K562 treated with DMSO at 1 percent for 12 hours (cell line): ENCODE results near the gene ARHGEF12. TPM values are rescaled to one million over a fixed set of nuclear protein-coding genes. Genes with fewer than 3 reads are reported as not detected.

ENCODE experiments used
- total RNA-seq: library from RNA; unstranded; fragments of 300-600 nt; gene quantifications from 2 replicates; pipeline ENCODE4 v1.2.3, GENCODE V29; 2022; ENCODE audit not compliant: insufficient read depth

ARHGEF12 gene
- 7.9 and 53.4 TPM in 2 replicates for total RNA-seq

GRCh38 chr11:120335908-120336640 lies at the start of gene ARHGEF12:
TSS of gene ARHGEF12 (plus strand) at chr11:120336413. CDS start at chr11:120337244, 831 bp downstream.

GRCh38 chr11:120324932-120325810 lies 11.0 kb upstream of the ARHGEF12 start, which contains the start of gene TLCD5:
TSS of gene TLCD5 (plus strand) at chr11:120325299. CDS start at chr11:120327442, 2,143 bp downstream.

GRCh38 chr11:120511116-120511819 lies 175.1 kb downstream of the ARHGEF12 start, which contains the start of gene GRIK4:
TSS of gene GRIK4 (plus strand) at chr11:120511748. CDS start at chr11:120660319, 148,571 bp downstream.

Other genes with a start within 250 kb of the ARHGEF12 start
- gene TRIM29, start 198.3 kb upstream of the ARHGEF12 start, total RNA-seq = not detected in 2 replicates
- gene OAF, start 125.4 kb upstream of the ARHGEF12 start, total RNA-seq = 6.0 and 8.8 TPM in 2 replicates
- gene POU2F3, start 96.3 kb upstream of the ARHGEF12 start, total RNA-seq = not detected in 2 replicates
- 0.77 and 1.1 TPM in 2 replicates for gene TLCD5, start 11.1 kb upstream of the ARHGEF12 start, total RNA-seq
- not detected in 2 replicates for gene GRIK4, start 175.3 kb downstream of the ARHGEF12 start, total RNA-seq